CD4-positive, alpha-beta memory T cell (primary cell): ENCODE data around the gene ZNF680. TPM values are rescaled to one million over a fixed set of nuclear protein-coding genes. Genes with fewer than 3 reads are reported as not detected.

Experiments
- CTCF ChIA-PET: fragments of 350-600 bp; sonication (Branson Sonifier 250); formaldehyde crosslinking; loops from one replicate; lab custom pipeline; 2021; ENCODE audit warnings: inconsistent platforms; ENCODE audit not compliant: partially characterized antibody; lab: Charles Lee
- POLR2A ChIA-PET: fragments of 350-600 bp; sonication (Branson Sonifier 250); formaldehyde crosslinking; loops from one replicate; lab custom pipeline; 2021; ENCODE audit not compliant: partially characterized antibody; lab: Charles Lee
- DNase-seq, 5 donors: peaks; one replicate each; pipeline versions ENCODE4 v3.0.0 to v3.0.0-alpha.2; 2020 to 2022; ENCODE audit warnings: mixed read lengths in 1 of 5
- H3K27ac ChIP-seq: one replicate; pipeline ENCODE4 v1.7.0; 2013; ENCODE audit warnings: low read depth, low read length
- H3K27me3 ChIP-seq: 2 replicates; pipeline ENCODE4 v1.7.0; 2013; ENCODE audit warnings: mild to moderate bottlenecking, low read length, moderate library complexity; ENCODE audit not compliant: insufficient read depth
- H3K36me3 ChIP-seq: 2 replicates; pipeline ENCODE4 v1.7.0; 2013; ENCODE audit warnings: mild to moderate bottlenecking, low read length, moderate library complexity; ENCODE audit not compliant: insufficient read depth
- H3K4me1 ChIP-seq: 2 replicates; pipeline ENCODE4 v1.7.0; 2013; ENCODE audit warnings: mild to moderate bottlenecking, low read length, moderate library complexity; ENCODE audit not compliant: insufficient read depth
- H3K4me3 ChIP-seq, 2 donors: one replicate each; pipeline ENCODE4 v1.7.0; 2013; ENCODE audit warnings: low read length in 2 of 2, mild to moderate bottlenecking in 1 of 2
- H3K9me3 ChIP-seq, 2 donors: one replicate each; pipeline ENCODE4 v1.7.0; 2013; ENCODE audit warnings: low read length in 2 of 2, control low read depth in 1 of 2; ENCODE audit not compliant: control insufficient read depth in 1 of 2
- H3K27ac Mint-ChIP-seq, 7 donors: one replicate each; pipeline ENCODE4 v1.8.0; 2020 to 2021; ENCODE audit warnings: mixed read lengths in 7 of 7, mild to moderate bottlenecking in 6 of 7, inconsistent platforms in 3 of 7, moderate library complexity in 3 of 7
- H3K27me3 Mint-ChIP-seq, 2 donors: one replicate each; pipeline ENCODE4 v1.8.0; 2020 to 2021; ENCODE audit warnings: mixed read lengths in 2 of 2
- H3K36me3 Mint-ChIP-seq, 2 donors: one replicate each; pipeline ENCODE4 v1.8.0; 2020 to 2021; ENCODE audit warnings: mixed read lengths in 2 of 2, inconsistent platforms in 1 of 2, mild to moderate bottlenecking in 1 of 2
- H3K4me1 Mint-ChIP-seq, 4 donors: one replicate each; pipeline ENCODE4 v1.8.0; 2020 to 2021; ENCODE audit warnings: mixed read lengths in 4 of 4, mild to moderate bottlenecking in 1 of 4
- H3K4me3 Mint-ChIP-seq, 8 donors: one replicate each; pipeline ENCODE4 v1.8.0; 2020 to 2021; ENCODE audit warnings: mixed read lengths in 8 of 8, mild to moderate bottlenecking in 7 of 8, moderate library complexity in 6 of 8, inconsistent platforms in 3 of 8
- H3K9me3 Mint-ChIP-seq, 8 donors: one replicate each; pipeline ENCODE4 v1.8.0; 2020 to 2021; ENCODE audit warnings: mixed read lengths in 8 of 8, mild to moderate bottlenecking in 5 of 8, inconsistent platforms in 3 of 8, moderate library complexity in 1 of 8
- intact Hi-C: fragments of 100-400 bp; cut with micrococcal nuclease; formaldehyde crosslinking; loops from one replicate; pipeline ENCODE4 v1.15.1; 2023
- polyA plus RNA-seq, 2 donors: library from polyadenylated mRNA; unstranded; fragments of 300-500 nt; fragmentation: Illumina TruSeq; gene quantifications; one replicate each; pipeline ENCODE4 v1.2.3, GENCODE V29; 2021
- total RNA-seq, 2 experiments: library from RNA; stranded (reverse); gene quantifications; one replicate each; pipeline ENCODE4 v1.2.3, GENCODE V29; 2021

The ZNF680 gene
- 10 to 100 TPM; 17.7 to 19.6 TPM for total RNA-seq
- polyA plus RNA-seq, result 10 to 100 TPM in 1 of 2 donors, 1 to 10 TPM in 1; 7.4 to 10.1 TPM

DNA sequence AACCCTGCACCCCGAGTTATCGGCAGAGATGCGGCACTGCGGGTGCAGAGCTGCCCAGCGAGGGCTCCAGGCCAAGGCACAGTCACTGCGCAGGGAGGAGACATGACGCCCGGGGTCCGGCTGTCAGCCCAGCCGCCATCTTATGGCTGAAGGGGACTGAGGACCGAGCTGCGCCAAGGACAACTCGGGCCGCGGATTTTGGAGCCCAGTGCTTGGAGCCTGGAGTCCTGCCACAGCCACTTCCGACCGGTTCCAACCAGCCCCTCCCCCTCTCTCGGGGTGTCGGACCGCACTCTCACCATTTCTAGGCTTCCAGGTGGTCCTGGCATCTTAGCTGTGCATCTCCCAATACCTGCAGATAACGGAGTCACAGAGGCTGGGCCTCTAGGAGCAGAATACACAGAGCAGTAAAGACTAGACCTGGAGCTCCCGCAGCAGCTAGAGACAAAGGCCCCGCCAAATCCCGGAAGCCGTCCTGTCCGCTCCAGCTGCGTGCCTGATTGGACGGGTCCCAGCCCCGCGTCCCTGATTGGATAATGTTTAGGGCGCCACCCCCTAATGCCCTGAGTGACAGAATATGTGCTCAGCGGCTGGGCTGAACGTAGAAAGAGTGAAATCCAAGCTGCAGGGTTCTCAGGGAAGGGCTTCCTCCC lies at the start of gene ZNF680:
Gene ZNF680 (minus strand): TSS at position 446 of the 653 bp plus-strand sequence. CDS start 117 bp downstream, at position 329.
- intact Hi-C loops, result loop anchor here (1.0 to 5.0 kb wide), 6 partner anchors 104 to 810 kb away; partner anchors contain the start of genes ZNF107, ZNF138, ZNF736 and ZNF92
- peak within 1 kb of the TSS; percentile 100 for H3K4me3 Mint-ChIP-seq
- peaks cover 0 to 2% (median 0%) of the 10 kb centered on the region in 8 donors for H3K9me3 Mint-ChIP-seq
- DNase-seq, result peak; percentile 89 to 93 (median 90)
- Histone ChIP-seq H3K4me3 (peak within 1 kb of the TSS; percentile 47 to 70), H3K27ac (peak within 1 kb of the TSS; percentile 57), H3K9me3 (no peaks in the 10 kb centered on the region), H3K4me1 (peaks cover 20% of the 10 kb centered on the region), H3K27me3 (no peaks in the 10 kb centered on the region), H3K36me3 (no peaks in the 10 kb centered on the region)
- peak within 1 kb of the TSS; percentile 97 to 99 (median 99) for H3K27ac Mint-ChIP-seq
- ChIA-PET POLR2A (interaction anchor here (0.7 to 3.1 kb wide), 12 partner anchors 8 to 662 kb away, joined by 3 to 32 read pairs (median 6); partner anchors contain the start of genes ERV3-1, ZNF107, ZNF138 and ZNF273), CTCF (interaction anchor here (0.8 to 1.5 kb wide), 6 partner anchors 9 to 811 kb away, joined by 3 to 4 read pairs (median 3); partner anchors contain the start of gene ZNF92)
- peaks cover 21 to 46% (median 36%) of the 10 kb centered on the region in 4 donors for H3K4me1 Mint-ChIP-seq
- peaks cover 17 to 27% of the 10 kb centered on the region in 2 donors for H3K36me3 Mint-ChIP-seq
- H3K27me3 Mint-ChIP-seq, result no peaks in the 10 kb centered on the region

GRCh38 chr7:64612452-64612851 lies 49.6 kb upstream of the ZNF680 start:
- no peaks in the 10 kb centered on the region for H3K27me3 ChIP-seq
- H3K9me3 Mint-ChIP-seq, result no peaks in the 10 kb centered on the region
- peaks cover 0 to 2% (median 0%) of the 10 kb centered on the region in 4 donors for H3K4me1 Mint-ChIP-seq
- no peaks in the 10 kb centered on the region for H3K4me1 ChIP-seq
- H3K9me3 ChIP-seq, result no peaks in the 10 kb centered on the region
- no peaks in the 10 kb centered on the region for H3K36me3 Mint-ChIP-seq
- no peak overlapping the region for H3K27ac ChIP-seq
- intact Hi-C loops, result no loop called here
- H3K4me3 ChIP-seq, result no peak overlapping the region
- ChIA-PET POLR2A (no interaction called here), CTCF (no interaction called here)
- no peaks in the 10 kb centered on the region for H3K36me3 ChIP-seq
- DNase-seq, result no peak
- no peaks in the 10 kb centered on the region for H3K27me3 Mint-ChIP-seq
- H3K27ac Mint-ChIP-seq, result no peak overlapping the region
- H3K4me3 Mint-ChIP-seq, result no peak overlapping the region

DNA sequence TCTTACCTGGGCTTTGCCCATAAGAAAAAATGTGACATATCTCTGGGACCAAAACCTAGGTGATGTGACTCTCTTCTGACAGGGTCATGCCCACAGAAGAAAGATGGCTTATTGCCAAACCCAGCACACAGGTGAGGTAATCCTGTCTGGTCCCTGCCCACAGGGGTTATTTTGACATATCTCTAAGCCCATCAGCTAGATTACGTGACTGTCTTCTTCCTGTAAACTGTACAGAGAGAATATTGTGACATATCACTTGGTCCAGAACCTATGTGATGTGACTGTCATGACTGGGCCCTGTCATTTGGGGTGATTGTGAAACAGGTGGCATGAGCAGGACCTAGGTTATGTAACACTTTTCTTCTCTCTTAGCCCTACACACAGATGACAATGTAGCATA lies 48.8 kb upstream of the ZNF680 start:
- Mint-ChIP-seq H3K4me3 (no peak overlapping the region), H3K27ac (no peak overlapping the region), H3K4me1 (peaks cover 0 to 2% (median 0%) of the 10 kb centered on the region in 4 donors), H3K9me3 (no peaks in the 10 kb centered on the region), H3K27me3 (no peaks in the 10 kb centered on the region), H3K36me3 (no peaks in the 10 kb centered on the region)
- Histone ChIP-seq H3K27ac (no peak overlapping the region), H3K27me3 (no peaks in the 10 kb centered on the region), H3K4me3 (no peak overlapping the region), H3K9me3 (no peaks in the 10 kb centered on the region), H3K36me3 (no peaks in the 10 kb centered on the region), H3K4me1 (no peaks in the 10 kb centered on the region)
- ChIA-PET CTCF (no interaction called here), POLR2A (no interaction called here)
- DNase-seq, result peak in 1 of 5 donors; percentile 11
- intact Hi-C loops, result no loop called here

DNA sequence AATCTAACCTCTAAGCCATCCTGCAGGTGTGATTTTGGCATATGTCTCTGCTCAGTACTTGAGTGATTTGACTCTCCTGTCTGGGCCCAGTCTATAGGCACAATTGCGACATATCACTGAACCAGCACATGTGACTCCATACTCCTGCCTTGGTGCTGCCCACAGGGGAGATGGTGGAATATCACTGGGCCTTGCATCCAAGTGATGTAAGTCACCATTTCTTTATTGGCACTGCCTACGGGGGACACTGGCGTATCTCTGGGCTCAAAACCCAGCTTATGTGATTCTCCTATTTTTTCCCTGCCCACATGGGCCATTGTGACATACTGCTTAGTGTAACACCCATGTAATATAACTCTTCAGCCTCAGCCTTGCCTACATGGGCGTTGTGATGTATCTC lies 48.1 kb upstream of the ZNF680 start:
- no peaks in the 10 kb centered on the region for H3K9me3 ChIP-seq
- Mint-ChIP-seq H3K36me3 (no peaks in the 10 kb centered on the region), H3K27me3 (no peaks in the 10 kb centered on the region), H3K4me3 (no peak overlapping the region), H3K4me1 (peaks cover 0 to 2% (median 0%) of the 10 kb centered on the region in 4 donors), H3K27ac (no peak overlapping the region), H3K9me3 (no peaks in the 10 kb centered on the region)
- no peak for DNase-seq
- ChIA-PET POLR2A (no interaction called here), CTCF (interaction anchor here (0.7 kb wide), 1 partner anchor 427 kb away, joined by 3 read pairs; no protein-coding TSS in a partner anchor)
- intact Hi-C loops, result no loop called here
- H3K27ac ChIP-seq, result no peak overlapping the region
- H3K36me3 ChIP-seq, result no peaks in the 10 kb centered on the region
- H3K4me1 ChIP-seq, result no peaks in the 10 kb centered on the region
- no peaks in the 10 kb centered on the region for H3K27me3 ChIP-seq
- no peak overlapping the region for H3K4me3 ChIP-seq

GRCh38 chr7:64608116-64608910 lies 45.4 kb upstream of the ZNF680 start:
- POLR2A ChIA-PET, result no interaction called here
- DNase-seq, result no peak
- H3K4me1 ChIP-seq, result no peaks in the 10 kb centered on the region
- no peak overlapping the region for H3K4me3 Mint-ChIP-seq
- H3K27me3 ChIP-seq, result no peaks in the 10 kb centered on the region
- H3K36me3 ChIP-seq, result no peaks in the 10 kb centered on the region
- H3K27ac ChIP-seq, result no peak overlapping the region
- H3K9me3 Mint-ChIP-seq, result no peaks in the 10 kb centered on the region
- no peak overlapping the region for H3K4me3 ChIP-seq
- CTCF ChIA-PET, result no interaction called here
- no peaks in the 10 kb centered on the region for H3K9me3 ChIP-seq
- H3K36me3 Mint-ChIP-seq, result no peaks in the 10 kb centered on the region
- H3K27me3 Mint-ChIP-seq, result no peaks in the 10 kb centered on the region
- peaks cover 0 to 2% (median 0%) of the 10 kb centered on the region in 4 donors for H3K4me1 Mint-ChIP-seq
- H3K27ac Mint-ChIP-seq, result no peak overlapping the region
- intact Hi-C loops, result no loop called here

DNA sequence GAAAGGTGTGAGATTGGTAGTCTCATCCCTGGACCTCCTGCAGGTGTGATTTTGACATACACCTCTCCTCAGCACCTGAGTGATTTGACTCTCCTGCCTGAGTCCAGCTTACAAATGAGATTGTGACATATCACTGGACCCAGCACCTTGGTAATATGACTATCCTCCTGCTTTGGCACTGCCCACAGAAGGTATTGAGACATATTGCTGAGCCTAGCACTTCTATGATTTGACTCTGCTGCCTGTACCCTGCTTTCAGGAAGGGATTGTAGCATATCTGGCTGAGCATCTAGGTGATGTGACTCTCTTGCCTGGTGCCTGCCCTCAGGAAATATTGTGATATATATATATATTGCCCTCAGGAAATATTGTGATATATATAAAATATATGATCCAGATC lies 43.5 kb upstream of the ZNF680 start:
- no peak for DNase-seq
- Mint-ChIP-seq H3K36me3 (no peaks in the 10 kb centered on the region), H3K4me1 (no peaks in the 10 kb centered on the region), H3K4me3 (no peak overlapping the region), H3K9me3 (no peaks in the 10 kb centered on the region), H3K27ac (no peak overlapping the region), H3K27me3 (no peaks in the 10 kb centered on the region)
- no peaks in the 10 kb centered on the region for H3K36me3 ChIP-seq
- no peak overlapping the region for H3K4me3 ChIP-seq
- intact Hi-C loops, result no loop called here
- no peaks in the 10 kb centered on the region for H3K27me3 ChIP-seq
- H3K9me3 ChIP-seq, result no peaks in the 10 kb centered on the region
- no peaks in the 10 kb centered on the region for H3K4me1 ChIP-seq
- no peak overlapping the region for H3K27ac ChIP-seq
- POLR2A ChIA-PET, result no interaction called here
- CTCF ChIA-PET, result no interaction called here

- no peak overlapping the region for H3K27ac Mint-ChIP-seq
- H3K4me1 Mint-ChIP-seq, result no peaks in the 10 kb centered on the region
- intact Hi-C loops, result no loop called here
- POLR2A ChIA-PET, result no interaction called here
- Histone ChIP-seq H3K27me3 (no peaks in the 10 kb centered on the region), H3K4me3 (no peak overlapping the region), H3K4me1 (no peaks in the 10 kb centered on the region), H3K36me3 (no peaks in the 10 kb centered on the region), H3K9me3 (no peaks in the 10 kb centered on the region), H3K27ac (no peak overlapping the region)
- CTCF ChIA-PET, result no interaction called here
- H3K36me3 Mint-ChIP-seq, result no peaks in the 10 kb centered on the region
- DNase-seq, result no peak
- no peak overlapping the region for H3K4me3 Mint-ChIP-seq
- H3K9me3 Mint-ChIP-seq, result no peaks in the 10 kb centered on the region
- H3K27me3 Mint-ChIP-seq, result no peaks in the 10 kb centered on the region
Observed at GRCh38 chr7:64603271-64603670, 40.4 kb upstream of the ZNF680 start.
